Fibroblast of the aortic adventitia (primary cell): ENCODE data around the gene SLC35B4. TPM values are rescaled to one million over a fixed set of nuclear protein-coding genes. Genes with fewer than 3 reads are reported as not detected.

Experiments used
- DNase-seq: peaks from one replicate; pipeline ENCODE4 v3.0.0-alpha.2; 2010; ENCODE audit warnings: low read depth
- H3K4me3 ChIP-seq: 2 replicates; pipeline ENCODE4 v1.5.1; 2011; ENCODE audit warnings: low read depth, mild to moderate bottlenecking, control low read depth, low read length, moderate library complexity
- CTCF ChIP-seq: IDR thresholded peaks from 2 replicates; pipeline ENCODE4 v1.5.1; 2011; ENCODE audit warnings: mild to moderate bottlenecking, low read length, control low read depth, inconsistent platforms; ENCODE audit not compliant: insufficient read depth
- total RNA-seq: library from RNA; depleted of rRNA; stranded (reverse); fragments of >200 nt; gene quantifications from 2 replicates; pipeline ENCODE4 v1.2.3, GENCODE V29; 2012; ENCODE audit warnings: low replicate concordance

Gene SLC35B4
- total RNA-seq, 1 donor = 18.4 TPM

DNA sequence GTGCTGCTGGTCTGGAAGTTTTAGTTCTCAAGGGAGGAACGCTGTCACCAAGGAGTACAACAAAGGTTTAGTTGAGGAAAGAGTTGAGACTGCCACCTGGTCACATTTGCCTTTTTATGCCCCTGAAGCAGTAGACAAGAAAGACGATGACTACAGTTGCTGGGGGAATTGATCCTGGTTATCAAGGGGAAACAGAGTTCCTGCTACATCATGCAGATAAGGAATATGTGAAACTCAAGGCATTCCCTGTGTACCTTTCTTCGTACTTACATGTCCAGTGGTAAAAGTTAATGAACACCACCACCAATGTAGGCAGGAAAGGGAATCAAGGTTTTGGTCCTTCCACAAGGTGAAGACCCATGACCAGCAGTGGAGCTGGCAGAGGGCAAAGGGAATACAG is 31.8 kb downstream of the SLC35B4 start:
- no peak for DNase-seq
- no peak overlapping the region for H3K4me3 ChIP-seq
- TF ChIP-seq CTCF = no peak

DNA sequence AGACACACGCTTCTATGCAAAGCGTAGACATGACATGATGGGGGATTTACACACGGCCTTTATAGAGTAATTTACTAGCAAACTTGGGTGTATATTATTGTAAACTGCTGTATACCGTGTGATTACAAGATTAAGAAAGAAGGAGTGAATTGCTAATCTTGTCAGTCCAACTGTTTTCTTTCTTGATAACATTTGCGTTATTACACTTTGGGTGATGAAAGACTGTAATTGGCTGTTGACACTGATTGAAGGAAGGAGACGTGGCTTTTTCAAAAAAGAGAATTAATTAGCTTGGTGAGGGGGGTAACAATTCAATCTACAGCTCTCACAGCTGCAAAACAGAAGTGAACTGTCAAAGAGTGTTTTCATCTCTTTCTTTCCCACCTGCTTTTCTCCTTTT is 32.7 kb downstream of the SLC35B4 start:
- no peak overlapping the region for H3K4me3 ChIP-seq
- TF ChIP-seq CTCF = no peak
- no peak for DNase-seq

DNA sequence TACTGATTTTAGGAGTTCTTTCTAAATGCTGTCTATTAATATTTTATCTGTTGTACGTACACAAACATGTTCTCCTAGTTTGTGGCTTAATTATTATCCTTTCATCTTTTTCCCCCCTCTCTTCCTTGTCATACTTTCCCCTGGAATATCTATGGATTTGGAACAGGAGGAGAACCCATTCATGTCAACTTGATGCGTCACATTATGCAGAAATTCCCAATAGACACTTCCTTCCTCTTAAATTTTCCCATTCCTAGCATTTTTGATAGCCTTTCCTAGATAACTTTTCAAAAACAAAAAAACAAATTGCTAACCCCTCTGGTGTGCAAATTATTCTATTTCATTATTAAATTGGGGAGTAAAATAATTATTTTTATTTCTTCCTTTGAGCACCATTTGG is 36.2 kb downstream of the SLC35B4 start:
- TF ChIP-seq CTCF = no peak
- no peak overlapping the region for H3K4me3 ChIP-seq
- no peak for DNase-seq

DNA sequence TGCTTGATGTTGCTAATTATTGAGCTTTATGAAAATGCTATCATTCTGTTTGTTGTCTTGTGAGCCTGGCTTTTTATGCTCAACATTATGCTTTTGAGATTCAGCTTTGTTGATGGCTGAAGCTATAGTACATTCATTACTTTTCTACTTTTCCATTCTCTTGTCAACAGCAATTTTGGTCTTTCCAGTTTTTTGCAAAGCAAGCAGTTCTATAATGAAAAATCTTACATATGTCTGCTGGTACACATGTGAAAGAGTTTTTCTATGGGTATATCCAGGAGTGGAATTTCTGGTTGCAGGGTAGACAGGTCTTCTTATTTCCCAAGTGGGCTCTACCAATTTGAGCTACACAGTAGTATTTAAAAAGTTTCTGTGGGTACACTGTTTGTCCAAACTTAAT is 36.8 kb downstream of the SLC35B4 start:
- DNase-seq = no peak
- no peak overlapping the region for H3K4me3 ChIP-seq
- TF ChIP-seq CTCF = no peak

- no peak overlapping the region for H3K4me3 ChIP-seq
- DNase-seq = no peak
- TF ChIP-seq CTCF = no peak
Measured at GRCh38 chr7:134279336-134279735, 37.4 kb downstream of the SLC35B4 start.

GRCh38 chr7:134278502-134279153 is 38.1 kb downstream of the SLC35B4 start:
- DNase-seq = no peak
- no peak for TF ChIP-seq CTCF
- H3K4me3 ChIP-seq = no peak overlapping the region

- TF ChIP-seq CTCF = no peak
- H3K4me3 ChIP-seq = no peak overlapping the region
- no peak for DNase-seq
Measured at GRCh38 chr7:134276951-134277350, 39.8 kb downstream of the SLC35B4 start.
